C4-2B (cell line): ENCODE results near the gene KLK1.

ENCODE experiments used
- H3K27ac ChIP-seq: fragments of 450-650 bp; 2 replicates; pipeline ENCODE4 v1.5.1; 2017
- CTCF ChIP-seq: fragments of 450-650 bp; conservative IDR thresholded peaks from 2 replicates; pipeline ENCODE4 v1.5.1; 2017; ENCODE audit warnings: mild to moderate bottlenecking
- ZFX ChIP-seq: fragments of 450-650 bp; IDR thresholded peaks from 2 replicates; pipeline ENCODE4 v1.6.1; 2017

KLK1 gene

GRCh38 chr19:50843701-50844221 lies 20.2 kb upstream of the KLK1 start:
- H3K27ac ChIP-seq: peak overlapping the region; percentile 100

GRCh38 chr19:50843205-50843604 lies 19.6 kb upstream of the KLK1 start:
- TF ChIP-seq CTCF (no peak), ZFX (no peak)
- peak overlapping the region; percentile 100 for H3K27ac ChIP-seq

More at GRCh38 chr19:50843701-50844221, 20.2 kb upstream of the KLK1 start:
- TF ChIP-seq ZFX (no peak), CTCF (no peak)

DNA sequence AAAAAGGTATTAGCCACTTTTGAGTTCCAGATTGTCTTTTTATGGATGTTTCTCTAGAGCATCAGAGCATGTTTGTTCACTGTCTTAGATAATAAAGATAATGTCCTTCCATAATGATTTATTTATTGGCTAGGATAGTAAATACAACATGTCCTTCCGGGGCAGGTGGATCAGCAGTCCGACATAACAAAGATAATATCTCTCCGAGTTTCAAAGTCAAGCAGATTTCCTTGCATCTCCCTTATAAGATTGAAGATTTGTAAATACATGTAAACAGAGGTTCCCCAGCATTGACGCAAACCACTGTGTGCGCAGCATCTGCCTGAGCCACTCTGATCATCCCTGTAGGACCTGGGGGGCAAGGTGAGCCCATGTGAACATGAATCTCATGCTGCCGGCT lies 18.5 kb upstream of the KLK1 start:
- peak overlapping the region; percentile 100 for H3K27ac ChIP-seq
- TF ChIP-seq ZFX: no peak
- no peak for TF ChIP-seq CTCF

- TF ChIP-seq CTCF (no peak), ZFX (no peak)
- H3K27ac ChIP-seq: peak overlapping the region; percentile 100
Measured at GRCh38 chr19:50839712-50840655, 16.4 kb upstream of the KLK1 start.

DNA sequence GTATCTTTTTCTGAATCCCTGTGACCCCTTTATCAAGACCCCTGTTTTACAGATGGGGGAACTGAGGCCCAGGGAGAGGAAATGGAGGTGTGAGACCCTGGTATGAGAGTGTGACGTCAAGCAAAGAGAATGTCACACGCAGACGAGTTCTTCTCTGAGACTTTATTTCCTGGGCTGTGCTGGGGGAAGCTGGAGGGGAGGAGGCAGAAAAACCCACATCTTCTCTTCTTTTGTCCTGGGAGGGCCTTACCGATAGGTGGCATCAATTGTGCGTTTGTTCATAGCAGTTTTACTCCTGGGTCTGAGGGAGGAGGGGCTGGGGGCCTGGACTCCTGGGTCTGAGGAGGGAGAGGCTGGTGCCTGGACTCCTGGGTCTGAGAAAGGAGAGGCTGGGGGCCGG lies 14.7 kb upstream of the KLK1 start:
- H3K27ac ChIP-seq: peak overlapping the region; percentile 100
- no peak for TF ChIP-seq ZFX
- TF ChIP-seq CTCF: no peak; the same call in 1 of the 2 replicates

- TF ChIP-seq CTCF (no peak), ZFX (no peak)
- peak overlapping the region; percentile 100 for H3K27ac ChIP-seq
Measured at GRCh38 chr19:50837300-50837699, 13.7 kb upstream of the KLK1 start.

- peak overlapping the region; percentile 100 for H3K27ac ChIP-seq
- TF ChIP-seq CTCF (no peak), ZFX (no peak)
Measured at GRCh38 chr19:50836543-50837195, 13.1 kb upstream of the KLK1 start.
